ENCODE data around the gene LRP1B.

LRP1B gene

DNA sequence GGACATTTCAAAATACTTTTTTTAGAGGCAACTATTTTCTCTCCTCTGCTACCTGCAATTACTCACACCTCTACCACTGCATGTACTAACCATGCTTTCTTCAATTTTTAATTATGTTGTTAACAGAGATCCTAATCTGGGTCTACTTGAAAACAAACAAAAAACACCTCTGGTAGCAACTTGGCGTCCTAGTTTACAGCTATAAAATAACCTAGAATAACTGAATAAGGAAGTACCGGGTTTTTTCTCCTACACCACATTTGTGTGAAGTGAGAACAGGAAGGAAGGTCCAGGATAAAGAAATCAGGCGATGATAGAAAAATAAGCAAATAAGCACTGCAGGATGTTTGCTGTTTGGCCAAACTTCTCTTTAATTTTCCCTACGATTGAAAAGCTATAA, 633.5 kb downstream of the LRP1B start:
- TF ChIP-seq, protein P1, sequence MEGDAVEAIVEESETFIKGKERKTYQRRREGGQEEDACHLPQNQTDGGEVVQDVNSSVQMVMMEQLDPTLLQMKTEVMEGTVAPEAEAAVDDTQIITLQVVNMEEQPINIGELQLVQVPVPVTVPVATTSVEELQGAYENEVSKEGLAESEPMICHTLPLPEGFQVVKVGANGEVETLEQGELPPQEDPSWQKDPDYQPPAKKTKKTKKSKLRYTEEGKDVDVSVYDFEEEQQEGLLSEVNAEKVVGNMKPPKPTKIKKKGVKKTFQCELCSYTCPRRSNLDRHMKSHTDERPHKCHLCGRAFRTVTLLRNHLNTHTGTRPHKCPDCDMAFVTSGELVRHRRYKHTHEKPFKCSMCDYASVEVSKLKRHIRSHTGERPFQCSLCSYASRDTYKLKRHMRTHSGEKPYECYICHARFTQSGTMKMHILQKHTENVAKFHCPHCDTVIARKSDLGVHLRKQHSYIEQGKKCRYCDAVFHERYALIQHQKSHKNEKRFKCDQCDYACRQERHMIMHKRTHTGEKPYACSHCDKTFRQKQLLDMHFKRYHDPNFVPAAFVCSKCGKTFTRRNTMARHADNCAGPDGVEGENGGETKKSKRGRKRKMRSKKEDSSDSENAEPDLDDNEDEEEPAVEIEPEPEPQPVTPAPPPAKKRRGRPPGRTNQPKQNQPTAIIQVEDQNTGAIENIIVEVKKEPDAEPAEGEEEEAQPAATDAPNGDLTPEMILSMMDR (IDR thresholded peaks at IDR 0.05; ENCODE audit: low read depth, low read length, missing control alignments): no peak
- DNase-seq (ENCODE audit: low read depth): no peak
- H3K4me3 ChIP-seq (ENCODE audit: low read depth, low read length): no peak overlapping the region

DNA sequence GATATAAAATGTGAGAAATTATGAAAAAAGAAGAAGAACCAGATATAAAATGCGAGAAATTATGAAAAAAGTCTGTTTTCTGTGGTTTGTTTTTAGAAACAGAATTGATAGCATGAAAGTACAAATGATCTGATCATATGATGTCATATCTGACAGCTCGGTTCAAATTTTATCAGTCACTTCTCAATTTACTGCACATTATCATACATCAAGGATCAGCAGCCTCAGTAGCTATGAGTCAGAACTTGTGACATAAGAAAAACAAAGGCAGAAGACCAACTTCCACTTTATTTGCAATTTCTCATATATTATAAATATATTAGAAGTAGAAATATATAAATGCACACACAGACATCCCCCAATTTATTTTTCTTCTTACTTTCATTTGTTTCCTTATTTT, 634.0 kb downstream of the LRP1B start:
- TF ChIP-seq, protein P1 (IDR thresholded peaks at IDR 0.05; ENCODE audit: low read depth, low read length, missing control alignments): no peak
- DNase-seq (ENCODE audit: low read depth): no peak
- H3K4me3 ChIP-seq (ENCODE audit: low read depth, low read length): no peak overlapping the region

DNA sequence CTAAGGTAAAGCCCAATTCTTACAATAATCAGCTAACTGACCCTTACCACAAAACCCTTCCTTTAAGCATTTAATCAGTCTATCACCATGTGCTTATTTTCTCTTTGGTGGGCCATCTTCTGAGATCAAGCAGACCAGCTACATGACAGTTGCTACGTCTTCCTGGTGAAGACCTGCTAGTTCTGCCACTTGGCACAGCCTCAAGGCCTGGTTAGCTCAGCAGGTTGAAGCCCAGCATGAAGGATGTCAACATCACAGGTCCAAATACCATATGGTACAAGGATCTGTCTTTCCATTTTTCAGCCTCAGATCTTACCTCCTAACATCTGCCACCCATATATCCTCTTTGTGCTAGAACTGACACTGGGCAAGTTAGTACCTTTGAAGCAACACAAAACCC, 636.9 kb downstream of the LRP1B start:
- DNase-seq (ENCODE audit: low read depth): no peak
- H3K4me3 ChIP-seq (ENCODE audit: low read depth, low read length): no peak overlapping the region
- TF ChIP-seq, protein P1 (IDR thresholded peaks at IDR 0.05; ENCODE audit: low read depth, low read length, missing control alignments): no peak

GRCh38 chr2:141492816-141493215, 638.0 kb downstream of the LRP1B start:
- DNase-seq (ENCODE audit: low read depth): no peak
- TF ChIP-seq, protein P1 (IDR thresholded peaks at IDR 0.05; ENCODE audit: low read depth, low read length, missing control alignments): no peak
- H3K4me3 ChIP-seq (ENCODE audit: low read depth, low read length): no peak overlapping the region

- no peak overlapping the region for H3K4me3 ChIP-seq (ENCODE audit: low read depth, low read length)
- TF ChIP-seq, protein P1 (IDR thresholded peaks at IDR 0.05; ENCODE audit: low read depth, low read length, missing control alignments): no peak
- DNase-seq (ENCODE audit: low read depth): no peak
These were observed 639.9 kb downstream of the LRP1B start for GRCh38 chr2:141490886-141491285.

- TF ChIP-seq, protein P1 (IDR thresholded peaks at IDR 0.05; ENCODE audit: low read depth, low read length, missing control alignments): no peak
- DNase-seq (ENCODE audit: low read depth): no peak
These were observed 648.1 kb downstream of the LRP1B start for GRCh38 chr2:141482697-141483096.

GRCh38 chr2:141475801-141476200, 655.0 kb downstream of the LRP1B start:
- TF ChIP-seq, protein P1 (IDR thresholded peaks at IDR 0.05; ENCODE audit: low read depth, low read length, missing control alignments): no peak
- DNase-seq (ENCODE audit: low read depth): no peak

More at GRCh38 chr2:141482697-141483096, 648.1 kb downstream of the LRP1B start:
- H3K4me3 ChIP-seq (ENCODE audit: low read depth, low read length): no peak overlapping the region

More at GRCh38 chr2:141475801-141476200, 655.0 kb downstream of the LRP1B start:
- H3K4me3 ChIP-seq (ENCODE audit: low read depth, low read length): no peak overlapping the region

All from GM12864 (cell line).